Germinal center (tissue), 1 donor: Measurements from ENCODE around the gene DNAJC25.
"Not testable (repeated sequence)": the region's sequence is repeated elsewhere in the genome, so short reads cannot be mapped to it uniquely, and the experiment has no call there.

ENCODE experiments used
- DNase-seq: peaks from one replicate; pipeline ENCODE4 v3.0.0; 2012; ENCODE audit warnings: mixed read lengths, low spot score

DNAJC25 gene

DNA sequence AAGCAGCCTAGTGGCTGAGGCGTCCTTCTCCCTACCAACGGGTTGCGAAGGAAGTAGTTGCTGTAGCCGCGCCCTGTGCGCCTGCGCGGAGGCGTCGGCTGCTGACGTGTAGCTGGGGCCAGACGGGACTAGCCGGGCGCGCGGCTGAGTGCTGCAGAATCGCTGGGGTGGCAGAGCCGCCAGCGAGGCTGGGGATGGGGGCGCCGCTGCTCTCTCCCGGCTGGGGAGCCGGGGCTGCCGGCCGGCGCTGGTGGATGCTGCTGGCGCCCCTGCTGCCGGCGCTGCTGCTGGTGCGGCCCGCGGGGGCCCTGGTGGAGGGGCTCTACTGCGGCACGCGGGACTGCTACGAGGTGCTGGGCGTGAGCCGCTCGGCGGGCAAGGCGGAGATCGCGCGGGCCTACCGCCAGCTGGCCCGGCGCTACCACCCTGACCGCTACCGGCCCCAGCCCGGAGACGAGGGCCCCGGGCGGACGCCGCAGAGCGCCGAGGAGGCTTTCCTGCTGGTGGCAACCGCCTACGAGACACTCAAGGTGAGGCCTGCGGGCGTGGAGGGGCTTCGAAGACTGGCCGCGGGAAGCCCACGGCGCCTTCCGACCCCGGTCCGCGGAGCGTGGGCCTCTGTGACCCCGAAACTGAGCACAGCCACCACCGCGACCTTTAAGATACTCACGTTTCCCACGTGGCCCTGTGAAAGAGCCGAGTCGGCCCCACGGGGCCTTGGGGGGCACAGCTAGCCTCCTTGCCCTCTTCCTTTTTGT lies at the start of gene DNAJC25:
Gene DNAJC25 (plus strand): TSS at position 121 of the 758 bp plus-strand sequence. CDS start 74 bp downstream, at position 195.
- peak; percentile 99 for DNase-seq

DNA sequence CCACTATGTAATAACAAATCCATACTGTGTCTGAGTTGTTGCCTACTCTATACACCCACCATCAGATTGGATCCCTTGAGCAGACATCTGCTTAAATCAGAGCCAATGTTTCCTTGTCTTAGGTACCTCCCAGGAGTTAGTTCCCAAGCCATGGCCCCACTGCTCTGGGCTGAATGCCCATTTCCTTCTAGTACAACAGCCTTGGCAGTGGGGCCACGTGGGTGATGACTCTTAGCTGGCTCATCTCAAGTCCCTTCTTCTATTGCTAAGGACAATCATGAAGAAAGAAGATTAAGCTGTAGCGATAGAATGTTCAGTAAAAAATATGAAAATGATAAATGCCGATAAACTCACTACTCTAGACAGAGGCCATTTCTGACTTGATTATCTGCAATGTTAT lies 48.2 kb upstream of the DNAJC25 start:
- no peak for DNase-seq

DNA sequence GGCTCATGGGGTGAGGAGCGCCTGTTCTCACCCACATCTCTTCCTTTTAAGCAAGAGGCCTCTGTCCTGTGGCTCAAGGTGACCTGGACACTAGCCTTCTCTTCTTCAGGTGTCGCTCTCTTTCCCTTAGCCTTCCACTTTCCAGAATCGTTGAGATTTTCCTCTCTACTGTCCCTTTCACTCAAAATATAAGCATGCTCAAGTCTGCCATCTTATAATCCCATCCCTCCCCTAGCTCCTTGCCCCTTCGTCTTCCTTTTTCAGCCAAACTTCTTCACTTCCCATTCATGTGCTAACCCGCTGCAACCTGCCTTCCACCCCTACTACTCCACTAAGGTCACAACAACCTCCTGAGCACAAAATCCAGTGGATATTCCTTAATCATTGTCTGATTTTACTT lies 44.8 kb upstream of the DNAJC25 start:
- DNase-seq, result no peak

DNA sequence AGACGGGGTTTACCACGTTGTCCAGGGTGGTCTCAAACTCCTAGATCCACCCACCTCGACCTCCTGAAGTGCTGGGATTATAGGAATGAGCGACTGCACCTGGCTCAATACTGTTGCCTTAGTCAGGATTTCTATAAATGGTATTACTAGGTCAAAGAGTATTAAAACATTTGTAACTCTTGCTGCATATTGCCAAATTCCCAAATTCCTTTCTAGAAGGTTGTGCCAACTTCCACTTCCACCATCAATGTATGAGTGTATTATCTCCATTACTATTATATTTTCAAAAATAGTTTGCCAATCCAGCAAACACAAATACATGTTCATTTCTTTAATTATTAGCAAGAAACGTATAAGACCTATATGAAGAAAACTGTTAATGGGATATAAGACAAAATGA lies 42.3 kb upstream of the DNAJC25 start:
- no peak for DNase-seq

DNA sequence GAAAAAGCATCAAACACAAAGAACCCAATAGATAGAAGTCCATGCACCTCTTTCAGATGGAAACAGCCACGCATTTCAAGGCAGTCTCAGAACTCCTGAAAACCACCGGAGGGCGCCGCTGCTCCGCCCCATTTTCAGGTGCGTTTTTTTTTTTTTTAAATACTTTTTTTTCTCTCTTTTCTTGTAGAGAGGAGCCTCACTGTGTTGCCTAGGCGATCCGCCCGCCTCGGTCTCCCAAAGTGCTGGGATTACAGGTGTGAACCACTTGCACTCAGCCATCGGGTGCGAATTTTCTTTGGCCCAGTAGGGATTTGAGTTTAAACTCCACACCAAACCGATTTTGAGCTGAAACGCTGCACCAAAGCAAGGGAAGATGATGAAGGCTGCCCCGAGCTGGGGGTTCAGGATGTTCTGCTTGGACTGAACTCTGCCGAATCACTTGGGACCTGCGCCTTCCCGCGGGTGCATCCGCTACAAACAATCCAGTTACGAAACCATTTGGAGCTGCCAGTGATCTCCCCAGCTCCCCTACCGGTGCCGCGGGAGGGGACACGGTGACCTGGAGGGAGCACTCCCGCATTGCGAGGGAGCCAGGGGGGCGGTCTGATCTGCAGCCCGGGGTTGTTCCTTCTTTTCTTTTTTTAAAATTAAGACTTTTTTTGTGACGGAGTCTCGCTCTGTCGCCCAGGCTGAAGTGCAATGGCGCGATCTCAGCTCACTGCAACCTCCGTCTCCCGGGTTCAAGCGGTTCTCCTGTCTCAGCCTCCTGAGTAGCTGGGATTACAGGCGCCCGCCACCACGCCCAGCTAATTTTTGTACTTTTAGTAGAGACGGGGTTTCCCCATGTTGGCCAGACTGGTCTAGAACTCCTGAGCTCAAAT lies 33.0 kb upstream of the DNAJC25 start:
- peak; percentile 69 for DNase-seq

DNA sequence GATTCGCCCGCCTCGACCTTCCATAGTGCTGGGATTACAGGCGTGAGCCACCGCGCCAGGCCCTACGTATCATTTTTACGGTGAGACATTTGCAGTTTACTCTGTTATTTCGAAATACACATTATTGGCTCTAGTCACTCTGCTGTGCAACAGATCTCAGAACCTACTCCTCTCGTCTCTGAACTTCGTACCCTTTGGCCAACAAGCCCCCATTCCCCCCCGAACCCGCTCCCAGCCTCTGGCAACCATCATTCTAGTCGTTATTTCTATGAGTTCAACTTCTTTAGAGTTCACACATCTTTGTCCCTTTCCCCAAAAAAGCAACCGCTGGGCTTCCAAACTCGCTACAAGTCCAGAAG lies 32.4 kb upstream of the DNAJC25 start:
- peak; percentile 7 for DNase-seq

DNA sequence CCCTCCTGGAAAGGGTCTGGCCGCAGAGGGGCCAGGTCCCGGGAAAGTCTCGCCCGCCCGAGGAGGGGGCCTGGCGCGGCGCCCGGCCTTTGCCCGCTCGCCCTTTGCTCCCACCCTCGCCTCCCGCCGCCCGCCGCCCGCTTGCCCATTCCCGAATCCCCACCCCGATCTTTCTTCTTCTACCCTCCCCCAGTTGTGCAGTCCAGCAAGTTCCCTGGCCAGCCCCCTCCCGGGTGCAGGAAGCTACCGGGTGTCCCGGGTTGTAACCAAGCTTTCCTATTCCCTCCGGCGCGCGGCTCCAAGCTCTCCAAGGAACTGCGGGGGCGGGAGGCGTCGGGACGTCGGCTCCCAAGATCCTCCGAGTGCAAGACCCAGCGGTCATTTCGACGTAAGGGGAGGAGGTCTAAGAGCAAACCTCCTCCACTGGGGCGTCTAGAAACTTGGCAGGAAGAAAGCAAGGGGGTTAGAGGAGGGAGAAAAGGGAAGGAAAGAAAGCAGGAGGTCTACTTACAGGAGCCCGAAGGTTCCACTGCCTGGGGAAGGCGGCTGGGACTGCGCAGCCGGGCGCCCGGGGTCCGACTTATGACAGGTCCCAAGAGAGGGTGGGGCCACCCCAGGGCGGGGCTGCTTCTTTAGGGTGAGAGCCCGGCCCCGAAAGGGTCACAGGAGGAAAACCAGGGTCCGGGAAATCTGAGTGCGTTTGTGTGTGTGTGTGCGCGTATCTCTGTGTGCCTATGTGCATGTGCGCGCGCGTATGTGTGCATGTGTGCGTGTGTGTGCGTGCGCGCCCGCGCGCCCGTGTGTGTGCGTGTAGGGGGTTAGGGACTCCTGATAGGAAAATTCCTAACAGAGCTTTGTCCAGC lies 31.8 kb upstream of the DNAJC25 start, which contains the start of gene PTGR1:
Gene PTGR1 (minus strand): TSS at position 556 of the 863 bp plus-strand sequence. CDS start 2,225 bp downstream, outside the sequence.
- peak; percentile 19 for DNase-seq

DNA sequence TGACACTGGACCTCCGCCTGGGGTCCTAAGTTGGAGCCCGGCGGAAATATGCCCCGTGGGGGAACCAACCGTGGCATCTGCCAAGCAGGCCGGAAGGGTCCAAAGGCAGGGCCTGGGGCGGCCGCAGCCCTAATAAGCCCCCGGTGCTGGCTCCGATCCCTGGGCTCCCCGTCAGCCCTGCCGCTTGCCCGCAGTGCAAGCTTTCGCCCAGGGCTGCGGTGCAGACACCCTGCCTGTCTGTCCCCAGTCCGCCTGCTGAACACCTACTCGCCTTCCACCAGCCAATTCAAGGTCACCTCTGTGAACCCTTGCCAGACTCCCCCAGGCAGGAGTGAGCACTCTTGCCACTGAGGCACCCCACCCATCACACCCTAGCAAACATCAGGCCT lies 31.2 kb upstream of the DNAJC25 start:
- DNase-seq, result no peak

DNA sequence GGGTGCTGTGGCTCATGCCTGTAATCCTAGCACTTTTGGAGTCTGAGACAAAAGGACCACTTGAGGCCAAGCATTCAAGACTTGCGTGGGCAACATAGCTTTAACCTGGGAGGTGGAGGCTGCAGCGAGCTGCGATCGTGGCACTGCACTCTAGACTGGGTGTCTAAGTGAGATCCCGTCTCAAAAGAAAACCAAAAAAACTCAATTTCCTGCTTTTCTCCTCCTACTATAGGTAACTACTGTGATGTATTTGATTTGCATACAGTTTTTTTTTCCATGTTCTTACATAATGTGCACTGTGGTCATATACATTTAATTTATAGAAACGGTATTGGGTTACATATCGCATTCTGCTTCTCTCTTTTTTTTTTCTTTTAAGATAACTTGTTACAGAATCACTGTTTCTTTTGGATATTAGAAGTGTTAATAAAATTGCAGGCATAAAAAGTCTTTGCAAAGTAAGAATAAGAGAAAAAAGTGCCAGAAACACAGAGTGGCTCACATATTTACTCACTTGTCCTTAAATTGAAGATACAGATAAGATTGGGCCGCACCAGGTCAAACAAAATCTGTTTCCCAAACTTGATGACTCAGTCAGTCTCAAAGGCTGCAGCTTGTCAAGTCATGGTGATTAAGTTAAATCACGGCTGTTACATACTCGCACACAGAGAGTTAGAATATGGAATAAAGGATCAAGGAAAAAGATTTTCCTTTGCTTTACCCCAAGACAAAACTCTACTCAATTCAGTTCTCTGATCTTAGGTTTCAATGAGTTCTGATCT lies 29.7 kb upstream of the DNAJC25 start:
- DNase-seq, result no peak

DNA sequence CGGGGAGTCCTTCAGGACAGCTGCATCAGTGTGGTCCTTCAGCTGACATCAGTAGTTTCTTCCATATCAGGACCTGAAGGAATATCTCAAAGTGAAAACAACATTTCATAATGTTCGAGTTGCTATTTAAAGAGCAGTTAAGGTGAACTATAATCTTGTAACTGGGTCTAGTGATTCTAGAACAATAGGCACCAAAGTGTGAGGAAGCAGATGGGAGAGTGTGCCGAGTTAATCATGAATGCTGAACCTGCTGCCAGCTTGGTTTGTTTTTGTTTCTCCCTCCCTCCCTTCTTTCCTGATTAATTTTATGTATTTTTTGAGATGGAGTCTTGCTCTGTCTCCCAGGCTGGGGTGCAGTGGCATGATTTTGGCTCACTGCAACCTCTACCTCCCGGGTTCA lies 28.1 kb upstream of the DNAJC25 start:
- DNase-seq, result no peak

DNA sequence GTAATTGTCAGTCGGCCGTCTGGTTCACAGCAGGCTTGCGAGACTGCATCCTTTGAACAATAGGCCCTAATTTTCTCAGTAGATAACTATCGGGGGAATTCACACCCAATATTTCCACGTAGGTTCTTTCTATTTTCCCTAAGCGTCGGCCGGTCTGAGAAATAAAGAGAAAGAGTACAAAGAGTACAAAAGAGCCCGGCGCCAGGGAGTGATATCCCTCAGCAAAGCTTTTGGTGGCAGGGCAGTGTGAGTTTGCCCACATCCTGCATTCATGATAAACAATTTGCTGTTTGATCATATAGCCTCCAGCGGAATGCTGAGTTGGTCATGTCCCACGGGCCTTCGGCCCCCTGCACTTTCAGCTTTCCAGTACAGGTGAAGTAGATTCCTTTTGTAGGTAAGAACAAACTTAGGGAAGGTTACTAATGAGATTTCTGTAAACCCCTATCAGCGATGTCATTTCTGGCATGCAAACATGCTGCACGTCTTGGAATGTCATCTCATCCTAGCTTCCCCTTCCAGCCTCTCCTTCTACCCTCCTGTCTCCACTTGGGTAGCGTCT lies 27.0 kb upstream of the DNAJC25 start:
- no peak for DNase-seq

DNA sequence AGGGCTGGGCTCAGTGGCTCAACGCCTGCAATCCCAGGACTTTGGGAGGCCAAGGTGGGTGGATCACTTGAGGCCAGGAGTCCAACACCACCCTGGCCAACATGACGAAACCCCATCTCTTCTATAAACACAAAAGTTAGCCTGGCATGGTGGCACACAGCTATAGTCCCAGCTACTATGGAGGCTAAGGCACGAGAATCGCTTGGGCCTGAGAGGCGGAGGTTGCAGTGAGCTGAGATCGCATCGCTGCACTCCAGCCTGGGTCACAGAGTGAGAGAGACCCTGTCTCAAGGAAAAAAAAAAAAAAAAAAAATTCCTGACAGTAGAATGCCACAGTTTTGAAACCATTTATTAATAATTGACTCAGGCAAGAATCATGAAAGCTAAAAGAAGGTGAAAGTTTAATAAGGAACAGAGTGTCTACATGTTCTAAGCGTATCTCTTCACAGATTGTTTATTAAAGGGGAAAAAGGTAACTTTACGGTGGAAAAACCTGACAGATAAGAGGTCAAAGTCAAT lies 26.0 kb upstream of the DNAJC25 start:
- no peak for DNase-seq

DNA sequence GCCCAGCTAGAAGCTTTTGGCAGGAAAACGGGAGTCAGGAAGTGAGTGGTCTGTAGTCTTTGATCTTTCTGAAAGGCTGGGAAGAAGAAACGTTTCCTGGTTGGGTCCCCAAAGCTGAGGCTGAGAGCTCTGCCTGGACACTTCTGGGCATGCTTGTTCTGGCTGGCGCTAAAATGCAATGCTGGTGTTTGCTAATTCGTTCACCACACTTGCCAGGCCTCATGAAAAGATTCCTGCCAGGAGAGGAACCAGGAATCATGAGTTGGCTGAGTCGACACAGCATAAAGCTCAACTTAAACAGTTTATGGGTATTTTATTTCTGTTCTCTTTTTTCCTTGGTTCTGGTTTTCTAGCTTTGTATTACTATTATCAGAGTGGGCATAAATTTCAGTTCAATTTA lies 21.0 kb upstream of the DNAJC25 start:
- no peak for DNase-seq

DNA sequence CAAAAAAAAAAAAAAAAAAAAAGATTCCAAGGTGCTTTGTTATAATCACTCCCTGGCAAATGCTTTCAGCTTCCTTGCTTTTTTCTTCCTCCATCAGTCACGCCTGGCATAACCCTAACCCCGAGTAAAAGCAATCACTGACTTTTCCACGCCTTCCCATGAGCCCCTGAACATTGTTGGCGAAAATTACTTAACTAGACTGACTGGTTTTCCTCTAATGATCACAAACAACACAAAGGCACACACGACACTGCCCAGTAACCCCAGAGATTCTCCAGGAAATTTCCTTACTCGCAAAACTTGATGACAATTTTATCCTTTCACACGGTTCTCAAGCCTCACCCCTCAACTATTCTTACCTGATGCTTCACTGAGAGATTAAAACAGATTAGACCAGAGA lies 20.3 kb upstream of the DNAJC25 start:
- no peak for DNase-seq

DNA sequence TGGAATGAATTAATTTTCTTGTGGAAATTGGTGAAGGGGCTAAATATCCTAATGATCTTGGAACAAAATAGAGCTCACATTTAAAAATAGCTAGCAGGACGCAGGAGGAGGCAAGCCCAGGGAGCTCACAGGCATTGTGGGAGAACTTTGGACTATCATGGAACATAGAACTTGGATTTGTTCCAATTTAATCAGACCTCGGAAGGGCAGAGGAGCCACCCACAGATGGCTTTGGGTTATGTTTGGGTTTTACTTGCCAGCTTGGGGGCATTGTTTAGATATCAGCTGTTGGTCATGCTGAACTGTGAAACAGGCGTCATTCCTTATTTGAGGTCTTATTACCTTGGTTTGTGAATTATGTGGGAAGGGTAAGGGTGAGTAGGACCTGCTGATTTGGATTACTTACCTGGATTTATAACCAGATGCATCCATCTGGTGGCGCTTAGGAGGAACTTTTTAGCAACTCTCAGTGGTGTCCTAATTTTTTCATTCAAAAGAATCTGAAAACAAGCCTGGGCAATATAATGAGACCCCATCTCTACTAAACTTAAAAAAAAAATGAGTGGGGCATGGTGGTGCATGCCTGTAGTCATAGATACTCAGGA lies 17.6 kb upstream of the DNAJC25 start:
- DNase-seq, result no peak

DNA sequence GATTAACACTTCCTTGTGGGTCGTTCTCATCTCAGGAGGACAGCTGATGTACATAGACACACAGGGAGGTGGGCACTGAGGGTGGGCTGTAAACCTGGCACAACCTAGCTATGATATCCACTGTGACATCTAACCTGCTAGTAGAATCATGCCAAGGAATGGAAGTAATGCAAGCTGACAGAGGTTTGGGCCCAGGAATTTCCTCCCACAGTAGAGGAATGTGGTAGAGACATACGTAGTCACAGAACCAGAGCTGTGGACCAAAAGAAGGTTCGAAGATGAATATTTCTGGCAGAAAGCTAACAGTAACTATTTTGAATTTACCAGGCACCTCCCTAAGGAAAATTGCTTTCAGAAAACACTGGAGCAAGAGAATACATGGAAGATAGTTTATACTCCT lies 15.2 kb upstream of the DNAJC25 start:
- DNase-seq, result no peak

DNA sequence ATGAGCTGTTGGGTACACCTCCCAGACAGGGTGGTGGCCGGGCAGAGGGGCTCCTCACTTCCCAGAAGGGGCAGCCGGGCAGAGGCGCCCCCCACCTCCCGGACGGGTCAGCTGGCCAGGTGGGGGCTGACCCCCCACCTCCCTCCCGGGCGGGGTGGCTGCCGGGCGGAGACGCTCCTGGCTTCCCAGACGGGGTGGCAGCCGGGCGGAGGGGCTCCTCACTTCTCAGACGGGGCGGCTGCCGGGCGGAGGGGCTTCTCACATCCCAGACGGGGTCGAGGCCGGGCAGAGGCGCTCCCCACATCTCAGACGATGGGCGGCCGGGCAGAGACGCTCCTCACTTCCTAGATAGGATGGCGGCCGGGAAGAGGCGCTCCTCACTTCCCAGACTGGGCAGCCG lies 13.8 kb upstream of the DNAJC25 start:
- DNase-seq, result not testable (repeated sequence)

DNA sequence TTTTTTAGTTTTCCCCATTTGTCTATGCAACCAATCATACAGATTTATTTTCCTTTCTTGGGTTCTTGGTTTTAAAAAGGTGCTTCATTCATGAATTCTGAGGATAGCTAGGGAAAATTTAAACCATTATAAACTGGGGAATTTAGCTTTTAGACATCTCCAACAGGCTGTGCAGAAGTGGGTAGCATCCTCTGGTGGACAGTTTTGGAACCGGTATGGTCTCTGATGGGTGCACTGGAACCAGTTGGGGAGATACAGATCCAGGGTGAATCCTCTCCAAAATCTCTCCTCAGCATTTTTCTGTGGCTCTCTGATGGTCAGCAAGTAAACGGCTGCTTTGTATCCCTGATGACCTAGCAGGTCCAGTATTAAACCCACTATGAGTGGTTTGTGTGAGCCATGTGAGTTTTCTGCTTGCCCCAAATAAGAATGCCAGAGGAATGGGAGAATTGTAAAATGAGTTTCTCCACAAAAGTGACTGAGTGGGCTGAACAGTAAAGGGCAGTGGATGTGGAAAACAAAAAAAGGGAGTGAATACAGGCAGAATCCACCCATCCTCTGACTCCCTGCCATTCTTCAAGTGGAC lies 9.1 kb upstream of the DNAJC25 start:
- peak; percentile 32 for DNase-seq

DNA sequence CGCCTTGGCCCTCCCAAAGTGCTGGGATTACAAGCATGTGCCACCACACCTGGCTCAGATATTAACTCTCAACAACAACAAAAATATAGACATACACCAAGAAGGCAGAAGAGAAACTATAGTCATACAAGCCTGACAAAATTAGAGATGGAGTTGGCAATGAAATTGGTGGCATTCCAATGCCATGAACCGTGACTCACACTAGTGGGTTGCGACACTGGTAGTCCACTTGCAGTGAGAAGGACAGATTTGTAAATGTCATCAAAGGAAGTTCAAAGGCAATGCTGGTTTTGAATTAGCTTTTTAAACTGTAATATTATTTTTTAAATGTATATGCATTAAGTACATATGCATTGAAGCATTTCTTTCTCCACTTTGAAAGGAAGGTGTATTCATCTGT lies 8.5 kb upstream of the DNAJC25 start:
- DNase-seq, result no peak
